ENCODE measurements around the gene NCBP2L. TPM values are rescaled to one million over a fixed set of nuclear protein-coding genes. Genes with fewer than 3 reads are reported as not detected.

Gene NCBP2L
- total and polyA plus RNA-seq, 2 experiments from 2014 or later, result not detected

- peaks cover 30% of the 10 kb centered on the region for H3K27me3 Mint-ChIP-seq (ENCODE audit: insufficient read depth, low read depth, poor library complexity)
- Histone ChIP-seq H3K27me3 (ENCODE audit: insufficient read depth) (peaks cover 37% of the 10 kb centered on the region), H3K4me3 (peak overlapping the region; percentile 13; the same call in 1 of the 2 replicates)
Observed at GRCh38 chrX:107773206-107773605, 4.3 kb upstream of the NCBP2L start.

More at GRCh38 chrX:107773206-107773605, 4.3 kb upstream of the NCBP2L start:
- H3K79me2 ChIP-seq (replicated peaks; ENCODE audit: insufficient read depth), result no peaks in the 10 kb centered on the region
- no peaks in the 10 kb centered on the region for H3F3A ChIP-seq (replicated peaks; ENCODE audit: low read depth)
- H3K4me1 Mint-ChIP-seq, result peaks cover 34% of the 10 kb centered on the region
- no peaks in the 10 kb centered on the region for H3K36me3 Mint-ChIP-seq (ENCODE audit: low read depth)
- no peaks in the 10 kb centered on the region for H4K20me1 ChIP-seq (replicated peaks; ENCODE audit: insufficient read depth)
- TF ChIP-seq, protein P1, sequence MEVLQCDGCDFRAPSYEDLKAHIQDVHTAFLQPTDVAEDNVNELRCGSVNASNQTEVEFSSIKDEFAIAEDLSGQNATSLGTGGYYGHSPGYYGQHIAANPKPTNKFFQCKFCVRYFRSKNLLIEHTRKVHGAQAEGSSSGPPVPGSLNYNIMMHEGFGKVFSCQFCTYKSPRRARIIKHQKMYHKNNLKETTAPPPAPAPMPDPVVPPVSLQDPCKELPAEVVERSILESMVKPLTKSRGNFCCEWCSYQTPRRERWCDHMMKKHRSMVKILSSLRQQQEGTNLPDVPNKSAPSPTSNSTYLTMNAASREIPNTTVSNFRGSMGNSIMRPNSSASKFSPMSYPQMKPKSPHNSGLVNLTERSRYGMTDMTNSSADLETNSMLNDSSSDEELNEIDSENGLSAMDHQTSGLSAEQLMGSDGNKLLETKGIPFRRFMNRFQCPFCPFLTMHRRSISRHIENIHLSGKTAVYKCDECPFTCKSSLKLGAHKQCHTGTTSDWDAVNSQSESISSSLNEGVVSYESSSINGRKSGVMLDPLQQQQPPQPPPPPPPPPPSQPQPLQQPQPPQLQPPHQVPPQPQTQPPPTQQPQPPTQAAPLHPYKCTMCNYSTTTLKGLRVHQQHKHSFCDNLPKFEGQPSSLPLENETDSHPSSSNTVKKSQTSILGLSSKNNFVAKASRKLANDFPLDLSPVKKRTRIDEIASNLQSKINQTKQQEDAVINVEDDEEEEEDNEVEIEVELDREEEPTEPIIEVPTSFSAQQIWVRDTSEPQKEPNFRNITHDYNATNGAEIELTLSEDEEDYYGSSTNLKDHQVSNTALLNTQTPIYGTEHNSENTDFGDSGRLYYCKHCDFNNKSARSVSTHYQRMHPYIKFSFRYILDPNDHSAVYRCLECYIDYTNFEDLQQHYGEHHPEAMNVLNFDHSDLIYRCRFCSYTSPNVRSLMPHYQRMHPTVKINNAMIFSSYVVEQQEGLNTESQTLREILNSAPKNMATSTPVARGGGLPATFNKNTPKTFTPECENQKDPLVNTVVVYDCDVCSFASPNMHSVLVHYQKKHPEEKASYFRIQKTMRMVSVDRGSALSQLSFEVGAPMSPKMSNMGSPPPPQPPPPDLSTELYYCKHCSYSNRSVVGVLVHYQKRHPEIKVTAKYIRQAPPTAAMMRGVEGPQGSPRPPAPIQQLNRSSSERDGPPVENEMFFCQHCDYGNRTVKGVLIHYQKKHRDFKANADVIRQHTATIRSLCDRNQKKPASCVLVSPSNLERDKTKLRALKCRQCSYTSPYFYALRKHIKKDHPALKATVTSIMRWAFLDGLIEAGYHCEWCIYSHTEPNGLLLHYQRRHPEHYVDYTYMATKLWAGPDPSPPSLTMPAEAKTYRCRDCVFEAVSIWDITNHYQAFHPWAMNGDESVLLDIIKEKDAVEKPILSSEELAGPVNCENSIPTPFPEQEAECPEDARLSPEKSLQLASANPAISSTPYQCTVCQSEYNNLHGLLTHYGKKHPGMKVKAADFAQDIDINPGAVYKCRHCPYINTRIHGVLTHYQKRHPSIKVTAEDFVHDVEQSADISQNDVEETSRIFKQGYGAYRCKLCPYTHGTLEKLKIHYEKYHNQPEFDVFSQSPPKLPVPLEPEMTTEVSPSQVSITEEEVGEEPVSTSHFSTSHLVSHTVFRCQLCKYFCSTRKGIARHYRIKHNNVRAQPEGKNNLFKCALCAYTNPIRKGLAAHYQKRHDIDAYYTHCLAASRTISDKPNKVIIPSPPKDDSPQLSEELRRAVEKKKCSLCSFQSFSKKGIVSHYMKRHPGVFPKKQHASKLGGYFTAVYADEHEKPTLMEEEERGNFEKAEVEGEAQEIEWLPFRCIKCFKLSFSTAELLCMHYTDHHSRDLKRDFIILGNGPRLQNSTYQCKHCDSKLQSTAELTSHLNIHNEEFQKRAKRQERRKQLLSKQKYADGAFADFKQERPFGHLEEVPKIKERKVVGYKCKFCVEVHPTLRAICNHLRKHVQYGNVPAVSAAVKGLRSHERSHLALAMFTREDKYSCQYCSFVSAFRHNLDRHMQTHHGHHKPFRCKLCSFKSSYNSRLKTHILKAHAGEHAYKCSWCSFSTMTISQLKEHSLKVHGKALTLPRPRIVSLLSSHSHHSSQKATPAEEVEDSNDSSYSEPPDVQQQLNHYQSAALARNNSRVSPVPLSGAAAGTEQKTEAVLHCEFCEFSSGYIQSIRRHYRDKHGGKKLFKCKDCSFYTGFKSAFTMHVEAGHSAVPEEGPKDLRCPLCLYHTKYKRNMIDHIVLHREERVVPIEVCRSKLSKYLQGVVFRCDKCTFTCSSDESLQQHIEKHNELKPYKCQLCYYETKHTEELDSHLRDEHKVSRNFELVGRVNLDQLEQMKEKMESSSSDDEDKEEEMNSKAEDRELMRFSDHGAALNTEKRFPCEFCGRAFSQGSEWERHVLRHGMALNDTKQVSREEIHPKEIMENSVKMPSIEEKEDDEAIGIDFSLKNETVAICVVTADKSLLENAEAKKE (CRISPR knock-in tag; IDR thresholded peaks at IDR 0.05), result no peak
- TF ChIP-seq CTCF (conservative IDR thresholded peaks at IDR 0.05; ENCODE audit: low read depth in 2 of 2) (0 out of 4 replicates have a peak, but pooled peaks of 1 of the 2 experiments have one; percentile 0), ZNF331 (CRISPR knock-in tag; IDR thresholded peaks at IDR 0.05; ENCODE audit: low read depth) (no peak), ZNF114 (CRISPR knock-in tag; IDR thresholded peaks at IDR 0.05) (no peak), POLR2AphosphoS5 (IDR thresholded peaks at IDR 0.05; ENCODE audit: low read depth) (no peak)
- peak; percentile 66 for DNase-seq (ENCODE audit: low spot score)
- H3K4me3 Mint-ChIP-seq, result peak overlapping the region; percentile 26; the same call in 1 of the 3 replicates
- no peaks in the 10 kb centered on the region for H3K36me3 ChIP-seq (ENCODE audit: insufficient read depth)
- no peak overlapping the region for H3K27ac ChIP-seq (ENCODE audit: low read depth)
- peak overlapping the region; percentile 60 for H3K4me2 ChIP-seq
- no peaks in the 10 kb centered on the region for H3K9me2 ChIP-seq (ENCODE audit: insufficient read depth)
- no peak overlapping the region for H2AFZ ChIP-seq
- H3K27ac Mint-ChIP-seq, result no peak overlapping the region
- peaks cover 31% of the 10 kb centered on the region for H3K4me1 ChIP-seq (ENCODE audit: insufficient read depth)
- ATAC-seq, result peak; percentile 15
- no peaks in the 10 kb centered on the region for H3K9me3 Mint-ChIP-seq

Data from GM23338 (cell line).